Right lobe of liver (tissue), 4 donors: ENCODE data around the gene SPTBN1.

Source experiments
- CTCF ChIP-seq, 4 donors: fragments of 200-600 bp in 3 of 4; fragments of 450-650 bp in 1 of 4; IDR thresholded peaks; one replicate each; pipeline versions ENCODE4 v1.5.1 to v1.8.0; 2016 to 2022; ENCODE audit warnings: antibody characterized with exemption in 4 of 4, mild to moderate bottlenecking in 2 of 4
- POLR2A ChIP-seq: fragments of 450-650 bp; IDR thresholded peaks from one replicate; pipeline ENCODE4 v1.6.1; 2017; ENCODE audit warnings: antibody characterized with exemption, mild to moderate bottlenecking
- donor health status: DM: no; HTN: no; CAD: no.
- donor health status: DM: no; HTN: no; CAD: no.
- donor health status: DM: no; HTN: yes; CAD: no.

GRCh38 chr2:54589038-54589339 is 132.9 kb downstream of the SPTBN1 start:
- TF ChIP-seq CTCF (IDR thresholded peaks at IDR 0.05) (no peak), POLR2A (no peak)
